HG02870 (cell line): ENCODE results near the gene SEMA6B.

ENCODE experiments used
- ATAC-seq: cut with Tn5 transposase; IDR thresholded peaks from one replicate; pipeline ENCODE4 v1.9.1; 2021; ENCODE audit warnings: mild to moderate bottlenecking, moderate library complexity; ENCODE audit not compliant: unreplicated experiment

Gene SEMA6B

DNA sequence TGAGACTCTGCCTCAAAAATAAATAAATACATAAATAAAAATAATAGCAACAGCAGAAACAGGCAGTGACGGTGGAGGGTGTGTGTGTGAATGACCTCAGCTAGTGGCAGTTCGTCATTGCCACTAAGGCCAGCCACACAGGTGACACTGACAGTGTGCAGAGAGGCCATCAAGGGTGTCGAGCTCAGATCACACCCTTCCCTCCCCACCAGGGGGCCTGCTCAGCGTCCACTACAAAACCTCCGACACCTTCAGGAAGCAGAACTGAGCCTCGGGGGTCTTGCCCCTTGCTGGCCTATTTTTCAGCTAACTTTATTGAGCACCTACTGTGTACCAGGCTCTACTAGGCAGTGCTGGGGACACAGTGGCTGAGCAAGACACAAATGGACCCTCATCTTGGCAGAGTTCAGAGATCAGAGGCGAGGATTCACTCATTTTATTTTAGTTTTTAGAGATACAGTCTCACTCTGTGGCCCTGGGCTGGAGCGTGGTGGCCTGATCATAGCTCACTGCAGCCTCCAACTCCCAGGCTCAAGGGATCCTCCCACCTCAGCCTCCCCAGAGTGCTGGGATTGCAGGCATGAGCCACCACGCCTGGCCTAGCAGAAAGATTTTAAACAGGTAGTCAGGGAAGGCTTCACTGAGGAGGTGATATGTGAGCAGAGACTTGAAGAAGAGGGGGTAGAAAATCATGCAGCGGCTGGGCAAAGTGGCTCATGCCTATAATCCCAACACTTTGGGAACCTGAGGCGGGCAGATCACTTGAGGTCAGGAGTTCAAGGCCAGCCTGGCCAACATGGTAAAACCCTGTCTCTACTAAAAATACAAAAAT lies 30.3 kb upstream of the SEMA6B start:
- no peak for ATAC-seq

DNA sequence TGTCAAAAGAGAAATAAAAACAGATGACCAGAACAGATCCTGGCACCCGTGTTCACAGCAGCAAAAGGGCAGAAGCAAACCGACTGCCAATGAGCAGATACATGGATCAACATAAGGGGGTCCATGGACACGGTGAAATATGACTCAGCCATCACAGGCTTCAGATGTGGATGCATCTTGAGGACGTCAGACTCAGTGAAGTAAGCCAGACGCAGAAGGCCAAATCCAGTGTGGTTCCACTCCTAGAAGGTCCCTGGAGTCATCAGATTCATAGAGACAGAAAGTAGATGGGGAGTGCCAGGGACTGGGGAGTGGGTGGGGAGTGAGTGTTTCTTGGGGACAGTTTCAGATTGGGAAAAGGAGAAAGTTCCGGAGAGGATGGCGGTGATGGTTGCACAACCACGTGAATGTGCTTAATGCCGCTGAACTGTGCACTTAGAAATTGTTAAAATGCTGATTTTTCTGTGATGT lies 28.8 kb upstream of the SEMA6B start:
- no peak for ATAC-seq

DNA sequence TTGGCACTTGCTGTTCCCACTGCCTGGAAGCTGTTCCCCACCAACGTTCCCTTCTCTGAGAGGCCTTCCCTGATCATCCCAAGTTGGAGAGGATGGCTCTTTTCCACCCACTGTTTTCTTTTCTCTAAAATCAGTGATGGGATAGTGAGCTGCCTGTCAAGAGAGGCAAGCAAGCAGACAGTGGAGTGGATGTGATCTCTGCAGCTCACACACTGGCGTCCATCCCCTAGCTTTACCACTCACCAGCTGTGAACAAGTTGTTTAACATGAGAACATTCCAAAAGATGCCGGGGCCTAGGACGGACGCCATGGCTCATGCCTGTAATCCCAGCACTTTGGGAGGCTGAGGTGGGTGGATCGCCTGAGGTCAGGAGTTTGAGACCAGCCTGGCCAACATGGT lies 28.0 kb upstream of the SEMA6B start:
- ATAC-seq = no peak

DNA sequence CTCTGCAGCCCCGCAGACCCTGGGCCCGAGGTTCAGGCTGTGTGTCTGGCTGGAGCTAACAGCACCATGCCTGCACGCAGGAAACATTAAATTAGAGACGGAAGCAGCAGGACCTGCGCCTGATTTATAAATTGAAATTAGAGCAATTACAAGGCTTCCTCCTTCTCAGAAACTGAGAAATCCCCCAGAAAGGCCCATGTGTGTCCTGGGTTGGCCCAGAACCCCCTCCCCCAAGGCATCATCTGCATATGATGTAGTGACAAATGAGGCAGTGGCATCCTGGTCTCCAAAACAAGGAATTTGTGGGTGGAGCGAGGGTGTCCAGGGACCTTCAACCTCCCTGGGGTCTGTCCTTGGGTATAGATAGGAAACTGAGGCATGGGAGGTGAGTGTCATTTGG lies 27.2 kb upstream of the SEMA6B start:
- ATAC-seq = no peak

DNA sequence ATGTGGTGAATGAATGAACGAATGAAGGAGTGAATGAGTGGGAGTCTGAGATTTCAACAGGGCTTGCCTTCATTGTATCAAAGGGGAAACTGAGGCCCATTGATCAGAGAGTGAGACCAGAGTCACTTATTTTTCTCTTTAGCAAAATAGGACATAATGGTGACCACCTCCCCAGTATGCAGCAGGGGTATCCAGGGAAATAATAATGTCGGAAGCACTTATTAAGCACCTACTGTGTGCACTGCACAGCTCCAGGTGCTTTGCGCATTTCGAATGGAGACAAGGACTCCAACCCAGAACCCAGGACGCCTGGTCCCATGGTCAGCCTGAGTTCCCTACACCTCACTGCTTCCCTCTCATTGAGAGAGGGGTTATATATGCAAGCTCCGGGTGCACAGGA lies 26.8 kb upstream of the SEMA6B start:
- ATAC-seq = no peak

DNA sequence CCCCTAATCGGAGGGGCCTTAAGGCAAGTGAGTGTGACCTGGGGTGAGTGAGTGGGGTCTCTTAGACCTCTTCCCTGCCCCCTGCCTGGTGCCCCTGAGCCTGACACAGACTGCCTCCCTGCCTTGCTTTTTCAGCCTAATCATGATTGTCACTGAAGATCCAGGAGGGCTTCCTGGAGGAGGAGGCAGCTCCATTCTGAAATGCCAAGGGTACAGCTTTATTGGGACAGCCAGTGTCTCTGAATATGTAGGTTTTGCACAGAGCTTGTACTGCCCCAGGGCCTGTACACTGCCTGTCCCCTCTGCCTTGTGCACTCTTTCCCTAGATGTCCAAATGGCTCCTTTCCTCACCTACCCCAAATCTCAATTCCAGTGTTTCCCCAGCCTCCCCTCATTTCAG lies 26.1 kb upstream of the SEMA6B start:
- ATAC-seq = no peak

DNA sequence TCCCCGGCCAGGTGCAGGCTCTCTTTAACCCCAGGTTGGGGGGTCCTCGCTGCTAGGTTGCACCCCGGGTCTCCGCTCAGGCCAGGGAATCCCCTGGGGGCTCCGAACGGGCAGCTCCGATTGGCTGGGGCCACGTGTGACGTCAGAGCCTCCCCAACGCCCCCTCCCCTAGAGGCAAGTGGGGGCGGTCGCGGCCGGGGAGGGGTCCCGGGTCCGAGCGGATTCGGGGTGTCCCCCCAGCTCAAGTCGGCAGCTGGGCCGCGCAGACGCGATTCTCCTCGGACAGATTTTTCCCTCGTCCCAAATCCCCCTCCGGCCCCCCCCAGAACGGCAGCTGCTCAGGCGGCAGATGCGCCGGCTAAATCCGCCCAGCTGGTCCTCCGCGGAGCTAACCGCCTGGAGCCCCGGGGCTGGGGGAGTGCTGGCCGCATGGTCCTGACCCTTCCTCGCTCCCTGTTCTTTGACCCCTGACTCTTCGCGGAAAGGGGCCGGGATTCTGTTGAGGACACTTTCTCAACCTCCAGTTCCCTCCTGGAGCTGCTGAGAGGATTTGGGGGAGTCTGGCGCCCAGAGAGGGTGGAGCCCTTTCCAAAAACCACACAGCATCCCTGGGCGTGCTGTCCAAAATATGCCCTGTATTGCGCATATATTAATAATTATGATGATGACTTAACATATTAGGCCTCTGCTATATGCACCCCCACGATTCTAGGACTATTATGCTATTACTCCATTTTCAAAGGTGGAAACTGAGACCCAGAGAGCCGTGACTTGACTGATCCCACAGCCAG lies 25.4 kb upstream of the SEMA6B start:
- no peak for ATAC-seq

DNA sequence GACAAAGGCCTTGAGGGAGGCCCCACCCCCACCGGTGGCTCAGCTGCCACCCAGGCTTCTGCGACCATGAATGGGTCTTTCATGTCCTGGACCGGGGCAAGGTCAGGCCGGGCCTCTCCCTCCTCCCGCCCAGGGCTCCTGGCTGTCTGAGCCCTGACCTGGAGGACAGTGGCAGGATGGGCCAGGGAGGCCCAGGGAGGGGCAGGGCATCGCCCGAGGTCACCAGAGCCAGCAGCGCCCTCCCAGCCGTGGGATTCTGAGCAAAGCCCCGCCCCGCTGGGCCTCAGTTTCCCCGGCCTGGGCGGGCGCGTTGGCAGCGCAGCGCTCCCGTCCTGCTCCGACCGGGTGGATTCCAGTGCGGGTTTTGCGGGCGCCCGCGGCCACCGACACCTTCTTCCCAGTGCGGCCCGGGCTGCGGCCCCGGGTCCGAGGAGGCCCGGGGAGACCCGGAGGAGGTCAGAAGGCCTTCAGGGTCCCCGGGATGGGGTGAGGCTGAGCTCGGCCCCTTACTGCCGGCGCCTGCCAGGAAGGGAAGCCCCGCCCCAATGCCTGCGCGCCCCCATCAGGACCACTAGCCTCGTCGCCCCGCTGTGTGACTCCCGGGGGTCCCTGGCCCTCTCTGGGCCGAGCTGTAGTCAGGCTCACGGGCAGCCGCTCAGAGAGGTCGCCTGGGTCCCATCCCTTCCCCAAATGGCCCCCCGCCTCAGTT lies 24.6 kb upstream of the SEMA6B start:
- no peak for ATAC-seq

DNA sequence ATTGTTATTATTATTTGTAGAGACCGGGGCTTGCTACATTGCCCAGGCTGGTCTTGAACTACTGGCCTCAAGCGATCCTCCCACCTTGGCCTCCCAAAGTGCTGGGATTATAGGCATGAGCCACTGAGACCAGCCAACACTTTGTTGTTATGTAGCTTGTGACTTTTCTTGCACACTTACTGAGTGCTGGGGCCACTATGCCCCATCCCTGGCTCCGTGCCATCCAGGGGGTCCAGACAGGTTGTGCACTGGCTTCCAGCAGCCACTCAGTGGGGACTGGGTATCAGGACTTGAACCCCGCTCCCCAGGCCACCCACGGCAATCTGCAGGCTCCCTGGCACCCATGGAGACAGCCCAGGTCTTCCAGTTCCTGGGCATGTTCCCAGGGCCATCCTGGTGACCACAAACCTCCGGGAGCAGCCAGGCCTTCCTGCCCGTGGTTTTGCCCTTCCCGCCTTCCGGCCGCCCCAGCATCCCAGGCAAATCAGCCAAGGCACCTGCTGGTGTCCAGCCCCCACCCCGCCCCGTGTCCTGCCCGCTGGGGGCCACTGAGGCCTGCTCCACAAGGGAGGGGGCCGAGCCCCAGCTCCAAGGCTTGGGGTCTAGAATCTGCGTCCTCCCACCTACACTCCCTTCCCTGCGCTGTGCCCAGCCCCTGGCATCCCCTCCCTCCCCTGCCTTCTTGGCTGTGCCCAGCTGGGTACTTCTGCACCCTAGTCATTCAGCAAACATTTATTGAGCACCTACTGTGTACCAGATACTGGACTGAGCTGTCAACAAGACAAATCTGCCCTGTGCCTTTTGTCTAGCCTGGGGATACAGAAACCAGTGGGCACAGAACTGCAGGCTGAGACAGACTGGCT lies 23.7 kb upstream of the SEMA6B start:
- ATAC-seq = no peak

DNA sequence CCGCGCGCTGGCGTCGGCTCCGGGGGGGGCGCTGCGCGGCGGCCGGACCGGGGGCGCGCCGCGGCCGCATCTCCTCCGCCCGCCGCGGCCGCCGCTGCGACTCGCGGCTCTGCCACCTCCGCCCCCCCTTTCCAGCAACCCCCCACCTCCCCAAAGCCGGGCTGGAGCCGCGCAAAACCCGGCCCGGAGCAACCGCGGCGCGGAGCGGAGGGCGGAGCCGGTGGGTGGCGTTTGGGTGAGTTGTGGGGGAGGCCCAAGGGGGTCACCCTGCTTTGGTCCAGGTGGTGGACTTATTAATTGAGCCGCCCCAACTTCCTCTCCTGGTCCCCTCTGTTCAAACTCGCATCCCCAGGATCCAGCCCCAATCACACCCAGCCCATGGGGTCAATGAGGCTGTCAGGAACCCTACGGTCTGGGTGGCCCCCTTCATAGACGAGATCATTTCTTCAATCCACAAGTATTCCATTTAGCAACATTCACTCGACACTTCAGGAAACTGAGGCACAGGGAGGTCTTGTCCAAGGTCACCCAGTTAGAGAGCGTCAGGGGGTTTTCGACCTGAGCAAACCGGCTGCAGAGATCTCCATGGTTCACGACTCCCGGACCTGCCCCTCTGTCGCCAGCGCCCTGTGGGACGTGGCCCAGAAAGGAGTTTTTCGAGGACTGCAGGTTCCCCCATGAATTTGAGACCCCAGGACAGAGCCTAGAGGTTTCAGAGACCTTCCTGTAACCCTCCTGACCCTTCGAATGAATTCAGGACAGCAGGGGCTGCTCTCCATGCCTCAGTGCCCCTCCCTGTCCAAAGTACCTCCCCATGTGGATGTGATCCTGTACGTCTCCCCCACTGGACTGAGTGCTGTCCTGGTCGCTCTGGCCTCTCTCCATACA lies 22.4 kb upstream of the SEMA6B start:
- ATAC-seq = no peak

DNA sequence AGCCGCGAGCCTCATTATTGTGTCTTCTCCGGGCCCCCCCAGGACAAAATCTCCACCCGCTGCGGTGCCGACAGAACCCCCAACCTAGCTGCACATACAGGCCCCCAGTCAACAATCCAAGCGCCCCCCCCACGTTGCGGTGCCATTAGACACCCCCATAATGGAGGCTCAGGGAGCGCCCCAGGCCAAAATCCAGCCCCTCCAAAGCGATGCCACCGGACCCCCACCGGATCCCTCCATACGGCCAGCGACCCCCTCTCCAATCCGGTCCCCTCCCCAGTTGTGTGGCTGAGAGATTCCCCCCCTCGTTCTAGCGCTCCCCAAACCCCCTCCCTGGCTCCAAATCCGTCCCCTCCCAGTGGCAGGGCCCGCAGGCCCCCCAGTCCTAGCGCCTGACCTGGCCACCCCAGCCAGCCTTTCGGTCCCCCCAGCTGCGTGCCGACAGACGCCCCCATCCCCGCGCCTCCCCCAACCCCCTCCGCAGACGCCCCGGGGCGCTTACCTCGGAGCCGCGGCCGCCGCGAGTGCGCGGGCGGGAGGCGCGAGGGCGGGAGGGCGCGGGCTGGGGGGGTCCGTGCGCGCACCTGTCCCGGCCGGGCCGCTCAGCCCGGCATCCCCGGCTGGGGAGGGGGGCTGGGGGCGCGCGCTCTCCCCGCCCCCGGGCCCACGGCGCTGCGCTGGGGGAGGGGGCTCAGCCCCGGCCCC lies 21.6 kb upstream of the SEMA6B start:
- ATAC-seq = no peak

DNA sequence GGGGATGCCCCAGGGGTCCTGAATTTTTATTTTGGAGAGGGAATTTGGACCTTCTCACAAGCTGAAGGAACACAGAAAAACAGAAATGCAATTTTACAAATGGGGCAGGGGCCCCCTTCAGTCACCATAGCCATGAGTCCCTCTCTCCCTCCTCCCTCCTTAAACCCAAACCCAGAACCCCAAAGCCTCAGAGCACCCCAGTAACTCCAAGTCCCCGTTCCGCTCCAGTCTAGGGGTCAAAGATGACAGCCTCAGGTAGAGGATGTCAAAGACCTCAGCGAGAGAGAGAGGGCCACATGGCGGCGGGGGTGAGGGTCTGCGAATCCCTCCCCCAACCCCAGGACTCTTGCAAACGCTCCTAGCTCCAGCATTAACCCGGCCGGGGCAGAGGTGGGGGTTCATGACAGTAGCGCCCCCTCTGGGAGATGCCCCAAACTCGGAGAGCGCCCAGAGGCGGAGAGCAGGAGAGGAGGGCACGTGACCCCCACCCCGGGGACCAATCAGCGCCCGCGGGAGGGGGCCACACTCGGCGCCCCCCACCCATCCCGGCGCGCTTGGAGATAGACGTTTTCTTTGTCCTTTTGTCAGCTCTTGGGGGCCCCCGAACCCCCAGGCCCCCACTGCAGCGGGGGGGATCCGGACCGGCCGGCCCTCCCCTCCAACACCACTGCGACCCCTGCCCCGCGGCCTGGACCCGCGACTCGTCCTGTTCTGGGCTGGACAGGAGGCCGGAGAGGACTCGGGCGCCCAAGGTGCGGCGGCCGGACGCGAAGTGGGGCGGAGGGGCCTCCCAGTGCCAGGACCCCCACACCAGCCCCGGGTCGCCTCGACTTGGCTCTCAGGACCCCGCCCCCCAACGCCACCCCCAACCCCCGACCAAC lies 20.8 kb upstream of the SEMA6B start:
- ATAC-seq = no peak

DNA sequence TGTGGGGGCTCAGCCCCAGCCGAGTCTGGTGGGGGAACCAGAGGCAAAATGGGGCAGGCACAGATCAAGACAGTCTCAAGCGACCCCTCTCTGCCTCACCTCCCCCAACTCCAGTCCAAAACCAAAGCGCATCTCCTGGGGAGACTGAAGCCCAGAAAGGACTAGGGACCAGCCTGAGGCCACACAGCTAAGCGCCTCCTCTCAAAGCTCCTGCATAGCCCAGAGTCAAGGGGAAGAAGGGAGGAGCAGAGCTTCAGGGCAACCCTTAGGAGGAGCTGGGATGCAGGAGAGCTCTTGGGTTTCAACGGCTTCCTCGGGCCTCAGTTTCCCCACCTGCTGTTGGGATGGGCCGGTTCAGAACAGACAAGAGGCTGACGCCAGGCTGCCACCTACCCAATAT lies 19.9 kb upstream of the SEMA6B start:
- no peak for ATAC-seq

DNA sequence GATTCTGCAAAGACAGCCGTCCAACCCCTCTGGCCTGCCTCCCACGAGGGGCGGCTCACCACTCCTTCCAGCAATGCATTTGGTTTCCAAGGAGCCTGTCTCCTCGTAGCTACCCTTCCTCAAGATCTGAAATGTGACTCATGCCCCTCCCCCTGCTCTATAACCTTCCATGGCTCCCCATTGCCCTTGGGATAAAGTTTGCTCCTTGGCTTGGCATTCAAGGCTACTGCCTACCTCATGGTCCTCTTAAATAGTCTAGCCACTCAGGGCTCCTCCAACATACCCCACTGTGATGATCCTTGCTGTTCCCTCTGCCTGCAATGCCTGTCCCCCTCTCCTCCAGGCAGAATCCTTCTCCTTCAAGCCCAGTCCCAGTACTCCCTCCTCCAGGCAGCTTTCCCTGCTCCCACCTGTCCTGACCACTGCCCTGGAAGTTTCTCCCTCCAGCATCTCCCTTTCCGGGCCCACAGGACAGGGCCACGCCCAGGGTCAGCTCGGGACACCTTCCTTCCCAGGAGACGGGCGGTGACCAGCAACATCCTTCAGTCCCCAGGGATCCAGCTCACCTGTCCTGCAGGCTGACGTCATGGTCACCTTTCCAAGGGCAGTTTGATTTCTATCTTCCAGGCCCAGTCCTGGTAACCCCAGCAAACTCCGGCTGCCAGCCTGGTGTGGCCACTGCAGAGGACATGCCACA lies 19.2 kb upstream of the SEMA6B start:
- ATAC-seq = no peak

DNA sequence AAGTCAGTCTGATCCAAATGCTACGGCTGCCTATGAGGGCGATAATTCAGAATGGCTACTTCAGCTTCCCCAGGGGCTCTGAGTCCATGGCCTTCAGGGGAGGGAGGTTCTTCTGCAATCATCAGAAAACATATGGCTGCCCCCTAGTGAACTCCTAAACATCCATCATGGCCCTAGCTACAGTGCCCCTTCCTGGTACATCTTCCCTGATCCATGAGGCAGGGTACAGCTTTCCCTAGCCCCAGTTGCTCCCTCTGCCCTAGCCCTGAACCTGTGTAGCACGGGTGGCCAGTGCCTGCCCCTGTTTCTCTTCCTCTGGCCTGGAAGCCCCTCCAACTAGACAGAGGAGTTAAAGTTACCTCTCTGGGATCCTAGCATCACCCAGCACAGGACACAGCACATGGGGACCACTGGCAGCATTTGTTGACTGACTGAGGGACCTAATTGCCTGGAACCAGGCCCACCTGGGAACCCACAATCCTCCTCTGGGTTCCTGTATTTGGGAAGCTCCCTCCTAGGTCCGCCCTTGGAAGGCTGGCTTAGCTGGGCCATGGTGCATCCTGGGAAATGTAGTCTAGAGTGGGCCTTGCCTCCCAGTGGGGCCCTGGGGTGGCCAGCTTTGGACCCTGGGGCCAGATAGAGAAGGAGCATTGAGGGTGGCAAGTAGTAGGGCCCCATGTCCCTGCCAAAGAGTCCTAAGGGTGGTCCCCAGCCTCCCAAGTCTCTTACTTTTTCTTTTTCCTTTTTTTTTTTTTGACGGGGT lies 17.7 kb upstream of the SEMA6B start:
- no peak for ATAC-seq

DNA sequence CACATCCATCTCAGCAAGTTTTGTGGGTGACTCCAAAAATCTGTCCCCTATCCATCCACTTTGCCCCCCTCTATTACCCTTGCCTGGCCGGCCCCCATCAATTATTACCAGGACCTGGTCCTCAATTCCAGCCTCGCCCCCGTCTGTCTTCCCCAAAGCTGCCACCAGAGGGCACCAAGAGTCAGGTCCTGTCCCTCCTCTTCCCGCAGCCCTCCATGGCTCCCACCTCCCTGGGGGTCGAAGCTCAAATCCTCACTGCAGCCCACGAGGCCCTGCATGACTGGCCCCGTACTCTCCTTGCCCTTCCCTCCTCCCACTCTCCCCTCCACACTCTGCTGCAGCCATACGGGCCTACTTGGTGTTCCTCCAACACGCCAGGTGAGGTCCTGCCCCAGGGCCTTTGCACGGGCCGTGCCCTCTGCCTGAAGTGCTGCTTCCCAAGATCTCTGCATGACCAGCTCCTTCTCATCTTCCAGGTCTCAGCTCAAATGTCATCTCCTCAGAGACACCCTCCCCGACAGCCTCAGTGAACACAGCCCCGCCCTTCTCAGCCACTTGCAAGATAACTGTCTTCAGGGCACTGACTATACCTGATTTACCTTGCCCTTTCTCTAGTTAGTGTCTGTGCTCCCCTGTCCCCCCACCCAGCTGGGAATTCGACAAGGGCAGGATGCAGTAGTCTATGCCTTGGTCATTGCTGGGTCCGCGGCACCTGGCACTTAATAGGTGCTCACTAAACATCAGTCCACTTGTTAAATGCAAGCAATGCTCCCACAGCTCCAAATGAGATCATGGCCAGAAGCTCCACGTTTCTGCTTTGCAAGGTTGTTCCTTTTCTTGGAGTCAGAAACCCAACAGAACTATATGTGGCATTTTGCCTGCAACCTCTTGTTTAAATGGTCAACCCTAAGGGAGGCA lies 16.8 kb upstream of the SEMA6B start:
- no peak for ATAC-seq
